Activated CD8-positive, alpha-beta memory T cell treated with anti-CD3 and anti-CD28 coated beads, Interleukin-2, amount 10 ng/mL, durations not matched to agents 7 days and 5 days (primary cell): ENCODE results near the gene LRMDA. TPM values are rescaled to one million over a fixed set of nuclear protein-coding genes. Genes with fewer than 3 reads are reported as not detected.
"Not testable (repeated sequence)": the region's sequence is repeated elsewhere in the genome, so short reads cannot be mapped to it uniquely, and the experiment has no call there.

Experiments used
- ATAC-seq: fragments of 150-1000 bp; cut with Tn5 transposase; one replicate; pipeline ENCODE4 v1.10.0; 2021; ENCODE audit warnings: moderate library complexity
- CTCF ChIA-PET: fragments of 350-600 bp; sonication (Branson Sonifier 250); formaldehyde crosslinking; loops from one replicate; lab custom pipeline; 2021; ENCODE audit warnings: antibody characterized with exemption; lab: Charles Lee
- DNase-seq: peaks from one replicate; pipeline ENCODE4 v3.0.0-alpha.2; 2020
- H3K27ac Mint-ChIP-seq: one replicate; pipeline ENCODE4 v1.8.0; 2021; ENCODE audit warnings: mild to moderate bottlenecking, mixed read lengths
- H3K27me3 Mint-ChIP-seq: one replicate; pipeline ENCODE4 v1.8.0; 2021; ENCODE audit warnings: mixed read lengths
- H3K36me3 Mint-ChIP-seq: one replicate; pipeline ENCODE4 v1.8.0; 2021; ENCODE audit warnings: mild to moderate bottlenecking, mixed read lengths
- H3K4me1 Mint-ChIP-seq: one replicate; pipeline ENCODE4 v1.8.0; 2021; ENCODE audit warnings: mixed read lengths
- H3K4me3 Mint-ChIP-seq: one replicate; pipeline ENCODE4 v1.8.0; 2021; ENCODE audit warnings: mild to moderate bottlenecking, moderate library complexity, mixed read lengths
- H3K9me3 Mint-ChIP-seq: one replicate; pipeline ENCODE4 v1.8.0; 2022; ENCODE audit warnings: low read depth, mixed read lengths
- total RNA-seq, 2 experiments: library from RNA; stranded (reverse); gene quantifications; one replicate each; pipeline ENCODE4 v1.2.3, GENCODE V29; 2021

The LRMDA gene
- total RNA-seq, 2 experiments from 2014 or later, result not detected

DNA sequence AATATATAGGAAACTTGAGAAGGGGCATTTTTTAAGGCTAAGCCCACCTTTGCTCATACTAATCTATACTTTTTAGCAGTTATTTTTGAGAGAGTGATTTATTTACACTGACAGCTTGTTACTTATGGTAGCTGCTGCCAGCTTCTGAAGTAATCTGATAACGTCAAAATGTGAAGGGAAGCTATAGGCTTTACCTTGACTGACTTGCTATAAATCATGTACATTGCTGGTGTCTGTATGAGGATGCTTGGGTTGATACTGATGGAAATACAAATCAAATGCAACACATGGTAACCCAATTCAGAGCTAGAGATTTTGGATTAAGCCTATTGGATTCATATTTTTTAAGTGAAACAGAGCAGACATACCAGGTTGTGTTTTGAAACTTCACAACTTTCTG is 299.4 kb downstream of the LRMDA start:
- CTCF ChIA-PET, result no interaction called here
- H3K4me1 Mint-ChIP-seq, result no peaks in the 10 kb centered on the region
- H3K9me3 Mint-ChIP-seq, result no peaks in the 10 kb centered on the region
- ATAC-seq, result no peak
- no peaks in the 10 kb centered on the region for H3K27me3 Mint-ChIP-seq
- DNase-seq, result no peak
- H3K36me3 Mint-ChIP-seq, result no peaks in the 10 kb centered on the region
- H3K27ac Mint-ChIP-seq, result no peak overlapping the region
- no peak overlapping the region for H3K4me3 Mint-ChIP-seq

DNA sequence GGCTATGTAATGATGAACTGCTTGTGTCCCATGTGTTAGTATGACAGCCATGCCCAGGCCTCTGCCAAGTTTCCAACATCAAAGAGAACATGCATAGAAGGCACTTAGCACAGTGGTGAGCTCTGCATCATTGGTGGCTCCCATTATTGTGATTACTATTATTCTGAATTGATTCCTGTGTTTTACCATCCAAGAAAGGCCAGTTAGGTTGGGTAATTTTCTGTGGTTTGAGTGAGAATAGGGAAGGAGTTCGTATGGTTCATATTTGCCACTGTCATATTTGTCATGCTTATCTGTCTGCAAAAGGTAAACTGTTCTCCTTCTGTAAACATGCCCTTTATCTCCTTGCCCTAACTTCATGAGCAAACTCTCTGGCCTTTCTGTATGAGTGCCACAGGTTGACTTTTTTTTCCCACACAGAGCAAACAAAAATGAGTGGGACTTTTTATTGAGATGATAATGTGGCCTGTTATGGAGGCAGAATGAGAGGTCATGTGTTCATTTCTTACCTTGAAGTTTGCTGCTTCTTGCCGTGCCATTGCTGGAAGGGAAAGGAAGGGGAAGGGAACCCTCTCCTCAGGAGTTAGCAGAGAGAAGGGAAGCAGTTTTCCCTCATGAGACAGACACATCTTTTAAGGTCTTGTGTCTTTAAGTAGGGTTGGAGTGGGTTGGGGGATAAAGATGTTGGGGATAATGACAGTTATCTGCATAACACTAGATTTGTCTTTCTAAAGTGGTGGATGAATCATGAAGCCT is 301.9 kb downstream of the LRMDA start:
- Mint-ChIP-seq H3K27ac (no peak overlapping the region), H3K4me1 (no peaks in the 10 kb centered on the region), H3K27me3 (no peaks in the 10 kb centered on the region), H3K9me3 (no peaks in the 10 kb centered on the region), H3K4me3 (no peak overlapping the region), H3K36me3 (no peaks in the 10 kb centered on the region)
- CTCF ChIA-PET, result no interaction called here
- DNase-seq (no peak), ATAC-seq (no peak)

DNA sequence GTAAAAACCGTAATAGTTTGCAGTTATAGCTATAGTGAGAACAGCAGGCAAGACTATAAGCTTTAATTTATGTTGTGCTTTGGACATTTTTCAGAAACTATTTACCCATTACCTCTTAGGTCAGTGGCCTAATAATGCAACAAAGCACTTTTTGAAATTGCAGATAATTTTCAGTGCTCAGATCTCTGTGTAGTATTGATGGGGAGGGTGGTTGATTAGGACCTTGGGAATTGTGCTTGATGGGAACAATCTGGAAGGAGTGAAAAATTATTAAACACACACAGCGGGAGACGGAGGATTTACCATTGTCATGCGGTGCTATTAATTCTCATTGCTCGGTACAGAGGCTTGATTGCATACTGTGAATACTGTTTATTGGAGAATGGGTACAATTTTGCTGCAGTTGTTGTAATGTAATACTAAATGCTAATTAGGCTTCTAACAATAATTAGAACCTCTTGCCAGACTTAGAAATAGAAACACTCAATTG is 304.8 kb downstream of the LRMDA start:
- Mint-ChIP-seq H3K36me3 (no peaks in the 10 kb centered on the region), H3K4me1 (no peaks in the 10 kb centered on the region), H3K9me3 (no peaks in the 10 kb centered on the region), H3K27me3 (no peaks in the 10 kb centered on the region), H3K4me3 (no peak overlapping the region), H3K27ac (no peak overlapping the region)
- CTCF ChIA-PET, result no interaction called here
- no peak for ATAC-seq
- no peak for DNase-seq

- Mint-ChIP-seq H3K9me3 (no peaks in the 10 kb centered on the region), H3K36me3 (no peaks in the 10 kb centered on the region), H3K4me3 (no peak overlapping the region), H3K27ac (no peak overlapping the region), H3K4me1 (no peaks in the 10 kb centered on the region), H3K27me3 (no peaks in the 10 kb centered on the region)
- DNase-seq (no peak), ATAC-seq (no peak)
- CTCF ChIA-PET, result no interaction called here
These were observed 305.6 kb downstream of the LRMDA start for GRCh38 chr10:75736889-75737579.

GRCh38 chr10:75737580-75737949 is 306.1 kb downstream of the LRMDA start:
- Mint-ChIP-seq H3K4me3 (no peak overlapping the region), H3K9me3 (no peaks in the 10 kb centered on the region), H3K27ac (no peak overlapping the region), H3K36me3 (no peaks in the 10 kb centered on the region), H3K27me3 (no peaks in the 10 kb centered on the region), H3K4me1 (no peaks in the 10 kb centered on the region)
- no peak for ATAC-seq
- CTCF ChIA-PET, result no interaction called here
- no peak for DNase-seq

DNA sequence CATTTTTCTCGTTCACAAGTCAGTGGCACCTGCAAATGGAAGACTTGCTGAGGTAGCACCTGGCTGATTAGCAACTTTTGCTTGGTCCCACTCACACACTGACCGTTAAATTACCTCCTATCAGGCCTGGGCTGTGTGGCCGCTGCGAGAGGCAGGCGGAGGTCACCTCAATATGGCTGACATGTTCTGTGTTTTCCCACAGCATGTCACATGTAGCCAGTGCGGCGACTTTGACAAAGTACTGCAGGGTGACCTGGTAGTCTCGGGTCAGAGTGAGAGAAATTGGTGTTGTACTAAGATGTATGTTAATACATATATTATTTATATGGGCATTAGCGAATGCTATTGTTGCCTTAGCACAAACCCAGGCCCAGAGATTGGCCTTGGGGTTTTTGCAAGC is 307.5 kb downstream of the LRMDA start:
- no peak overlapping the region for H3K4me3 Mint-ChIP-seq
- CTCF ChIA-PET, result no interaction called here
- H3K9me3 Mint-ChIP-seq, result no peaks in the 10 kb centered on the region
- no peak for ATAC-seq
- no peaks in the 10 kb centered on the region for H3K36me3 Mint-ChIP-seq
- H3K27ac Mint-ChIP-seq, result no peak overlapping the region
- H3K4me1 Mint-ChIP-seq, result no peaks in the 10 kb centered on the region
- no peak for DNase-seq
- H3K27me3 Mint-ChIP-seq, result no peaks in the 10 kb centered on the region

DNA sequence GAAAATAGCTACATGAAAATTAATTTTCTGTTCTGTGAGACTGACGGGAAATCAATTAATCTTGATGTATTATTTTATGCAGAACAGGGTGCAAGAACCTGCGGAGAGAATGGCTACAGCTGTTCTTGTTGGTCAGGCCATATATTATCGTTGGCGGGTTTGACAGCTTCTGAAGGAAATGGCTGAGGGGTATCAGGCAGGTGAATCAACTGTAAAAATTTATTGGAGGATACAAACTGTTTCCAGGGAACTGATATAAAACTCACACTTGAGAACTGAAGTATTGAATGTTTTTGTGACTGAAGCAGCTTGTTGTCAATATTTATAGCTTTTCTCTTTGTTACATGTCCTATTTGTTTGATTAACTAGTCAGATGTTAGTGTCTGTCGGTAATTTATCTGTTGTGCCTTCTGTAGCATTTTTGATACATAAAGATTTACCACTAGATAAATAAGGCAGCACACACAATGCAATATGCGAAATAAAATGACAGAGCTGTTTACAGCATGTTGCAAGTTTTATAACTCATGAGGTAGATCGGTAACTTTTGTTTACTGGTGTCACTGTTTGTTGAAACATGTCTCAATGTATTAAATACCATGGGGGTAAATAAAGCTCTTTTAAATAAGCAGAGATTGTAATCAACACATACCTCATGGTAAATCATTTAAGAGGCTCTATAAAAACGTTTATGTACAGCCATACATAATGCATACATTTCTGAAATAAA is 308.2 kb downstream of the LRMDA start:
- H3K27me3 Mint-ChIP-seq, result no peaks in the 10 kb centered on the region
- CTCF ChIA-PET, result no interaction called here
- no peak overlapping the region for H3K27ac Mint-ChIP-seq
- ATAC-seq, result no peak
- no peaks in the 10 kb centered on the region for H3K36me3 Mint-ChIP-seq
- no peak for DNase-seq
- H3K4me3 Mint-ChIP-seq, result no peak overlapping the region
- H3K4me1 Mint-ChIP-seq, result no peaks in the 10 kb centered on the region
- no peaks in the 10 kb centered on the region for H3K9me3 Mint-ChIP-seq

DNA sequence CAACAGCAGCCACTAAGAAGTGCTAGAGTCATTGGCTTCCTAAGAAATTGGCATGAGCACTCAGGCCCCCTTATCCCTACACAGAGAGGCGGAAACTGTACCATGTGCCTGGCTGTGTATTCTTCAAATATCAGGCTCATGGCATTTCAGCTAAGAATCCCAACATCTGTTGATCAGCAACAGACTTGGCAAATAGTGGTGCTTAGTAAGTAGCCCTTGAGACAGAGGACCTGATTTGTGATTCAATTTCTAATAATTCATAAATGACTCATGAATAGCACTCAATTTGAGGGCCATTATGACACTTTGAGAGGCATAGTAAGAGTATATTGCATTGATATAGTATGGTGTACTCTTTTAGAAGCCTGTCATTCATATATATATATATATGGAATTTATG is 309.1 kb downstream of the LRMDA start:
- ATAC-seq (no peak), DNase-seq (no peak)
- Mint-ChIP-seq H3K27ac (no peak overlapping the region), H3K36me3 (no peaks in the 10 kb centered on the region), H3K9me3 (no peaks in the 10 kb centered on the region), H3K4me1 (no peaks in the 10 kb centered on the region), H3K4me3 (no peak overlapping the region), H3K27me3 (no peaks in the 10 kb centered on the region)
- CTCF ChIA-PET, result no interaction called here

GRCh38 chr10:75742355-75742754 is 310.9 kb downstream of the LRMDA start:
- CTCF ChIA-PET, result no interaction called here
- Mint-ChIP-seq H3K4me3 (no peak overlapping the region), H3K27me3 (no peaks in the 10 kb centered on the region), H3K36me3 (no peaks in the 10 kb centered on the region), H3K4me1 (no peaks in the 10 kb centered on the region), H3K9me3 (no peaks in the 10 kb centered on the region), H3K27ac (no peak overlapping the region)
- DNase-seq (no peak), ATAC-seq (no peak)

- no peak for DNase-seq
- no peaks in the 10 kb centered on the region for H3K27me3 Mint-ChIP-seq
- no peak for ATAC-seq
- H3K27ac Mint-ChIP-seq, result no peak overlapping the region
- no peak overlapping the region for H3K4me3 Mint-ChIP-seq
- H3K4me1 Mint-ChIP-seq, result no peaks in the 10 kb centered on the region
- no peaks in the 10 kb centered on the region for H3K9me3 Mint-ChIP-seq
- no peaks in the 10 kb centered on the region for H3K36me3 Mint-ChIP-seq
- CTCF ChIA-PET, result no interaction called here
These were observed 311.9 kb downstream of the LRMDA start for GRCh38 chr10:75743291-75743778.

- Mint-ChIP-seq H3K9me3 (no peaks in the 10 kb centered on the region), H3K27ac (no peak overlapping the region), H3K27me3 (no peaks in the 10 kb centered on the region), H3K4me1 (no peaks in the 10 kb centered on the region), H3K36me3 (no peaks in the 10 kb centered on the region), H3K4me3 (no peak overlapping the region)
- CTCF ChIA-PET, result no interaction called here
- DNase-seq, result no peak
- no peak for ATAC-seq
These were observed 312.8 kb downstream of the LRMDA start for GRCh38 chr10:75744261-75744660.

DNA sequence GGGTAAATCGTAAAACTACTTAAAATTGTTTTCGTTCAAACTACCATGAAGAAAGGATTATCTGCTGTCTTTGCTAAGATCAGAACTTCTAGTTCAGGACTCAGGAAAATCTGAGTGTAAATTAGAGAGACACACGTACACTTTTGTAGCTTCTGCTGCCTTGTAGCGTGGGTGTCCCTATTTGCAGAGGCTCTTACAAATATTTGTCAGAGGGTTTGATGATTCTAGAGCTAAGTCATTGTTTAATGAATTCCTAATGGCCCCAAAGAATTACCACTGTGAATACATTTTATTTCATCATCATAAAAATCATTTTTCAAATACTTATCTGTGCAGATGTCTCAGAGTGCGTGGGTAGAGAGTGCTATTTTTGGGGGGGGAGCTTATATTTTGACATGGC is 314.9 kb downstream of the LRMDA start:
- Mint-ChIP-seq H3K36me3 (no peaks in the 10 kb centered on the region), H3K4me3 (no peak overlapping the region), H3K4me1 (no peaks in the 10 kb centered on the region), H3K27me3 (no peaks in the 10 kb centered on the region), H3K9me3 (no peaks in the 10 kb centered on the region), H3K27ac (no peak overlapping the region)
- no peak for DNase-seq
- no peak for ATAC-seq
- CTCF ChIA-PET, result interaction anchor here (0.8 kb wide), 1 partner anchor 291 kb away, joined by 3 read pairs; no protein-coding TSS in a partner anchor

- CTCF ChIA-PET, H3K4me3 Mint-ChIP-seq, H3K36me3 Mint-ChIP-seq, H3K27me3 Mint-ChIP-seq, ATAC-seq, DNase-seq, H3K9me3 Mint-ChIP-seq, H3K4me1 Mint-ChIP-seq, H3K27ac Mint-ChIP-seq: not testable (repeated sequence)
These were observed 318.9 kb downstream of the LRMDA start for GRCh38 chr10:75750093-75750875.
